ENCODE results near the gene CDK5RAP3.

- TF ChIP-seq POLR2AphosphoS5 (IDR thresholded peaks at IDR 0.05) = no peak
- no peak for TF ChIP-seq CTCF (IDR thresholded peaks at IDR 0.05)
- TF ChIP-seq POLR2A (IDR thresholded peaks at IDR 0.05) = no peak
- no peak for TF ChIP-seq EP300 (IDR thresholded peaks at IDR 0.05)
Measured at GRCh38 chr17:48010193-48010592, 39.3 kb downstream of the CDK5RAP3 start.

Measured in gastroesophageal sphincter (tissue), 3 donors.